ENCODE data around the gene RNF167. TPM values are rescaled to one million over a fixed set of nuclear protein-coding genes. Genes with fewer than 3 reads are reported as not detected.
A peak's percentile ranks its signal among the peaks of the same experiment; 100 is the strongest.

RNF167 gene
- total RNA-seq, 4 donors from 2014 or later = 57.2 to 348 (median 73.7) TPM

DNA sequence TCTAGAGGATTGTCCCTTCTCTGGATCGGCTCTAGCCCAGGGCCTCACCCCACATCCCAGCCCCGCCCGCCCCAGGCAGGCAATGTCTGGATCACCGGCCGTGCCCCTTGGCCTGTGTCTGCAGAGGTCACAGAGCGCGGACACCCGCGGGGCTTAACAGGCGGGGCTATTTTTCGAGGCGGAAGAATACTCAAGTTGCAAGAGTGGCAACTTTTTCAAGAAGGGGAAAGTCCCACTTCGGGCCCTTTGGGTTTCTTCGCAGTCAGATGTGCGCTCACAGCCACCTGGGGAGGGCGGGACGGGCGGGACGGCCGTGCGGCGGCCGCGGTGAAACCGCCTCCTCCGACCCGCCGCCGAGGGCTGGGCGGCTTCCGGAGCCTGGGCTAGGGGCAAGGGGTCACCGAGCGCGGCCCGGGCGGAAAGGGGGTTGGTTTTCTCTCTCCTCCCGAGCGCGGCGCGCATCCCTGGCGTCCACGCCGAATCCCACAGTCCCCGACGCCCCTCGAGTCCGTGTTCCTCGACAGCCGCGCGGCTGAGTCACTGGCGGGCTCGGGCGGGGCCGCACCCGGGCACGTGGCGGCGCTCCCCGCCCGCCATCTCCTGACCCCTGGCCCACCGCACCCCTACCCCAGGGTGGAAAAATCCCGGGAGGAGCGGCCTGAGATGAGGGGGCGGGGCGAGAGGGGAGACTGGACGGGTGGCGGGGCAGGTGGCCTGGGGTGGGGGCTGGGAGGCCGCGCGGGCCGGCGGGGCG, 9.4 kb downstream of the RNF167 start:
- H3K27me3 ChIP-seq = no peaks in the 10 kb centered on the region
- DNase-seq = peak; percentile 93
- no peak for TF ChIP-seq POLR2A (IDR thresholded peaks at IDR 0.05)
- TF ChIP-seq POLR2AphosphoS5 (IDR thresholded peaks at IDR 0.05) = peak in 1 of 3 donors; percentile 71
- TF ChIP-seq CTCF (IDR thresholded peaks at IDR 0.05) = no peak
- no peak for TF ChIP-seq EP300 (IDR thresholded peaks at IDR 0.05; ENCODE audit: low read depth)
- H3K9me3 ChIP-seq = no peaks in the 10 kb centered on the region
- peak overlapping the region; percentile 95 to 100 (median 100) for H3K27ac ChIP-seq
- no peaks in the 10 kb centered on the region for H3K36me3 ChIP-seq
- WGBS, 2 donors (ENCODE audit: low coverage in 1 of 2) = 1% methylated on average over 41 of the region's 75 CpGs; no CpG with 5 or more reads in 1 of the 2 donors
- in situ Hi-C loops (cut with MboI; ENCODE audit: low pct_ligation_motif_present in 1 of 4, low pct_unique_long_range_greater_than_20kb in 1 of 4, low sequenced_read_pairs in 3 of 4) = no loop called here
- peak overlapping the region; percentile 33 to 92 (median 64) for H3K4me3 ChIP-seq
- H3K4me1 ChIP-seq = peaks cover 29 to 53% (median 34%) of the 10 kb centered on the region in 4 donors
- intact Hi-C loops (cut with DNase I; ENCODE audit: low total_unique reads) = no loop called here

DNA sequence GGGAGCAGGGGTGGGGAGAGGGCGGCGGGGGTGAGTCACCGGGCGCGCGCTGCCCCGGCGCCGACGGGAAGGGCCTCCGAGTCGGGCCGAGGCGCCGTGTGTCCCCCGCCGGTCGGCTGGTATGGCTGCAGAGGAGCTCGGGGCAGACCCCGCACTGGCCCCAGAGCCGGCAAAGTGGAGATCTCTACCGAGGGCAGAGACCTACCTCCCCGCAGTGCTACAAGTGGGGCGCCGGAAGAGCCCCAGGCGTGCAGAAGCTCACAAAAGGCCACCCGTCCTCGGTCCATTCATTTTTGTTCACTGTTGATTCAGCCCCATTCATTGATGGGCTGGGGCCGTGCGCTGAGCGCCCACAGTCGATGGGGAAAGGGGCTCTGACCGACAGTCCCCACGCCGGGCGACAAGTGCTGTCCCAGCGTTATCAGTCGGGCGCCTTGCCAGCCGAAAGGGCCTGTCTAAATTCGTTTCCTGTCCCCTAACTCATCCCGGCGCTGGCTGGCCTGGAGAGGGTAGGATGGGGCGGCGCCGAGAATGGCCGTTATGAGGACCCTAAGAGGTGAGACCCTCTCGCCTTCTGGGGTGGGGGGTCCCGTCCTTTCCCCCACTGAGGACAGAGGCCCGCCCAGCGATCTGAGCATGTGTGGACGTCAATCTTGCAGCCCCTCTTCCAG, 10.1 kb downstream of the RNF167 start:
- Histone ChIP-seq H3K4me1 (peaks cover 22 to 46% (median 27%) of the 10 kb centered on the region in 4 donors), H3K4me3 (peak overlapping the region; percentile 33 to 92 (median 64)), H3K27ac (peak overlapping the region; percentile 95 to 100 (median 100)), H3K9me3 (no peaks in the 10 kb centered on the region), H3K36me3 (no peaks in the 10 kb centered on the region), H3K27me3 (no peaks in the 10 kb centered on the region)
- peak; percentile 75 for DNase-seq
- intact Hi-C loops (cut with DNase I; ENCODE audit: low total_unique reads) = no loop called here
- no peak for TF ChIP-seq EP300 (IDR thresholded peaks at IDR 0.05; ENCODE audit: low read depth)
- no peak for TF ChIP-seq POLR2AphosphoS5 (IDR thresholded peaks at IDR 0.05)
- no peak for TF ChIP-seq CTCF (IDR thresholded peaks at IDR 0.05)
- TF ChIP-seq POLR2A (IDR thresholded peaks at IDR 0.05) = no peak
- in situ Hi-C loops (cut with MboI; ENCODE audit: low pct_ligation_motif_present in 1 of 4, low pct_unique_long_range_greater_than_20kb in 1 of 4, low sequenced_read_pairs in 3 of 4) = no loop called here
- WGBS, 2 donors (ENCODE audit: low coverage in 1 of 2) = 5% methylated on average over 43 of the region's 52 CpGs; no CpG with 5 or more reads in 1 of the 2 donors

GRCh38 chr17:4950746-4951204, 10.7 kb downstream of the RNF167 start, which contains the start of gene ENO3:
ENO3 (plus strand) TSS chr17:4951119; CDS start chr17:4951830, 711 bp downstream.
- in situ Hi-C loops (cut with MboI; ENCODE audit: low pct_ligation_motif_present in 1 of 4, low pct_unique_long_range_greater_than_20kb in 1 of 4, low sequenced_read_pairs in 3 of 4) = no loop called here
- intact Hi-C loops (cut with DNase I; ENCODE audit: low total_unique reads) = no loop called here
- 42 to 52% methylated on average over 3 to 7 of the region's 7 CpGs for WGBS, 2 donors (ENCODE audit: low coverage in 1 of 2)
- Histone ChIP-seq H3K4me1 (peaks cover 16 to 40% (median 22%) of the 10 kb centered on the region in 4 donors), H3K36me3 (no peaks in the 10 kb centered on the region), H3K27me3 (no peaks in the 10 kb centered on the region), H3K9me3 (no peaks in the 10 kb centered on the region), H3K27ac (peak within 1 kb of the TSS; percentile 95 to 100 (median 100)), H3K4me3 (peak within 1 kb of the TSS; percentile 33 to 92 (median 64))
- peak; percentile 37 for DNase-seq
- TF ChIP-seq EP300 (IDR thresholded peaks at IDR 0.05; ENCODE audit: low read depth) (no peak), CTCF (IDR thresholded peaks at IDR 0.05) (no peak), POLR2A (IDR thresholded peaks at IDR 0.05) (no peak), POLR2AphosphoS5 (IDR thresholded peaks at IDR 0.05) (no peak)

- WGBS, 2 donors (ENCODE audit: low coverage in 1 of 2) = 92 to 100% methylated on average over 2 to 3 of the region's 3 CpGs
- intact Hi-C loops (cut with DNase I; ENCODE audit: low total_unique reads) (no loop called here), in situ Hi-C loops (cut with MboI; ENCODE audit: low pct_ligation_motif_present in 1 of 4, low pct_unique_long_range_greater_than_20kb in 1 of 4, low sequenced_read_pairs in 3 of 4) (no loop called here)
- TF ChIP-seq CTCF (IDR thresholded peaks at IDR 0.05) = no peak
- TF ChIP-seq POLR2A (IDR thresholded peaks at IDR 0.05) = no peak
- no peak for TF ChIP-seq EP300 (IDR thresholded peaks at IDR 0.05; ENCODE audit: low read depth)
- TF ChIP-seq POLR2AphosphoS5 (IDR thresholded peaks at IDR 0.05) = no peak
- Histone ChIP-seq H3K27me3 (no peaks in the 10 kb centered on the region), H3K4me3 (no peak overlapping the region), H3K4me1 (peaks cover 9 to 33% (median 14%) of the 10 kb centered on the region in 4 donors), H3K36me3 (no peaks in the 10 kb centered on the region), H3K27ac (no peak overlapping the region), H3K9me3 (no peaks in the 10 kb centered on the region)
- no peak for DNase-seq
These were observed 11.4 kb downstream of the RNF167 start for GRCh38 chr17:4951486-4951885.
